Stimulated activated naive B cell treated with anti-CD40 and anti-IgM and Interleukin-4, amounts not matched to agents 10 μg/mL and 1 μg/mL and 100 μg/mL, for 72 hours (primary cell): ENCODE results near the gene RELT.

ENCODE experiments used
- ATAC-seq, 2 donors: fragments of 150-1000 bp; cut with Tn5 transposase; replicated peaks; 2 replicates each; pipeline ENCODE4 v1.10.0; 2021; ENCODE audit warnings: moderate library complexity in 1 of 2
- DNase-seq: peaks from one replicate; pipeline ENCODE4 v3.0.0; 2021
- H3K27ac Mint-ChIP-seq: one replicate; pipeline ENCODE4 v1.8.0; 2022; ENCODE audit warnings: mild to moderate bottlenecking, mixed read lengths
- H3K27me3 Mint-ChIP-seq, 2 donors: one replicate each; pipeline ENCODE4 v1.8.0; 2022; ENCODE audit warnings: mixed read lengths in 2 of 2
- H3K36me3 Mint-ChIP-seq, 2 donors: one replicate each; pipeline ENCODE4 v1.8.0; 2022; ENCODE audit warnings: mixed read lengths in 2 of 2, mild to moderate bottlenecking in 1 of 2
- H3K4me1 Mint-ChIP-seq, 2 donors: one replicate each; pipeline ENCODE4 v1.8.0; 2022; ENCODE audit warnings: mixed read lengths in 2 of 2, mild to moderate bottlenecking in 1 of 2
- H3K4me3 Mint-ChIP-seq, 2 donors: one replicate each; pipeline ENCODE4 v1.8.0; 2022; ENCODE audit warnings: mild to moderate bottlenecking in 2 of 2, mixed read lengths in 2 of 2, moderate library complexity in 1 of 2
- H3K9me3 Mint-ChIP-seq, 2 donors: one replicate each; pipeline ENCODE4 v1.8.0; 2022; ENCODE audit warnings: mixed read lengths in 2 of 2, mild to moderate bottlenecking in 1 of 2

RELT gene

DNA sequence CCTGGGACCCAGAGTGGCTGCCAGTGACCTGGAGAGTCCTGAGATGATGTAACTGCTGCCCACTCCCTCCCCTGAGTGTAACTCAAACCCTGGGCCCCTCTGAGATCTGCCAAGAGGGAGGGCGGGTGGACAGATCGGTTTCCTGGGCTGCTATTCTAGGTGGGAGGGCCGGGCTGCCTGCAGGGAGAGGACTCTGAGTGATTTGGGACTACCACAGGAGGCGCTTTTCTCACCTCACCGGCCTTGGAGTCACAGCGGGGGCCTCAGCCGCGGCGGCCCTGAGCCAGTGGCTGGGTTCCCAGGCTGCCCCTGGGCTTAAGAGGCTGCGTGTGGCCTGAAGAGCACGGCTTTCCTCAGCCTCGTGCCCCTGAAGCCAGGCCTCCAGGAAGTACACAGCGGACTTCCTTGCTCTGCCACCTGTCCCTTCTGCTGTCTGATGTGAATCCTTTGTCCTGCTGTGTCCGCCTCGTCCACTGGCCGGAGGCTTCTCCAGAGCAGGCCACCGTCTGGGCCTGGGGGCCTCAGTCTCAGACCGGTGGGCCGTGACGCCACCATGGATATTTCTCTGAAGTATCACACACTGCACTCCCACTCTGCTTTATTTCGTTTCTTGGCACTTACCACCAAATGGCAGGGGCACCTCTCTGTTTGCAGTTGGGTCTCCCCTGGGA, 11.5 kb downstream of the RELT start:
- H3K36me3 Mint-ChIP-seq, result peaks cover 44 to 68% of the 10 kb centered on the region in 2 donors
- no peaks in the 10 kb centered on the region for H3K9me3 Mint-ChIP-seq
- H3K27ac Mint-ChIP-seq, result peak overlapping the region; percentile 98
- peak overlapping the region; percentile 78 to 83 for H3K4me3 Mint-ChIP-seq
- DNase-seq (no peak), ATAC-seq (no peak)
- H3K27me3 Mint-ChIP-seq, result no peaks in the 10 kb centered on the region
- H3K4me1 Mint-ChIP-seq, result peaks cover 76 to 96% of the 10 kb centered on the region in 2 donors

- ATAC-seq, result no peak
- Mint-ChIP-seq H3K9me3 (no peaks in the 10 kb centered on the region), H3K27ac (peak overlapping the region; percentile 98), H3K36me3 (peaks cover 42 to 75% of the 10 kb centered on the region in 2 donors), H3K27me3 (no peaks in the 10 kb centered on the region), H3K4me1 (peaks cover 71 to 95% of the 10 kb centered on the region in 2 donors), H3K4me3 (peak overlapping the region; percentile 78 to 83)
- DNase-seq, result no peak
Observed at GRCh38 chr11:73388265-73389133, 12.3 kb downstream of the RELT start.

GRCh38 chr11:73389134-73389525, 12.9 kb downstream of the RELT start:
- Mint-ChIP-seq H3K27ac (peak overlapping the region; percentile 98), H3K4me1 (peaks cover 65 to 92% of the 10 kb centered on the region in 2 donors), H3K9me3 (no peaks in the 10 kb centered on the region), H3K4me3 (peak overlapping the region; percentile 58 to 71), H3K27me3 (no peaks in the 10 kb centered on the region), H3K36me3 (peaks cover 42 to 76% of the 10 kb centered on the region in 2 donors)
- DNase-seq (no peak), ATAC-seq (no peak)

DNA sequence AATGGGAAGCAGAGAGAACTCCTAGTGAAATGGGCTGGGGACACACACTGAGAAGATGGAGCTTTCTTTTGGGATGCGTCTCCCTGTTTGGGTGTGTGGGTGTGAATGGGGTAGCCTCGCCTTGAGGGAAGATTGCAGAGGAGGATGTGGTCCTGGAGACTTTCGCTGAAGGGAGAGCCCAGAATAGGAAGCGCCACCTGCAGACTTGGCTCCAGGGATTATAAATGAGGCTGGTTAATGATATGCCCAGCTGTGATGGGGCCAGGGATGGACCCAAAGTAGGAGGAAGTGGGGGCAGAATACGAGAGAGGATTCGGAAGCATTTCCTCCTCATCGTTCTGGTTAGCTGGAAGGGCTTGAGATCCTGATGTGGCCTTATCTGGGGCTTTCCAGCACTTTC, 13.7 kb downstream of the RELT start:
- Mint-ChIP-seq H3K4me3 (no peak overlapping the region), H3K36me3 (peaks cover 46 to 70% of the 10 kb centered on the region in 2 donors), H3K4me1 (peaks cover 59 to 84% of the 10 kb centered on the region in 2 donors), H3K27me3 (no peaks in the 10 kb centered on the region), H3K27ac (peak overlapping the region; percentile 98), H3K9me3 (no peaks in the 10 kb centered on the region)
- no peak for ATAC-seq
- no peak for DNase-seq

GRCh38 chr11:73390601-73391565, 14.7 kb downstream of the RELT start:
- ATAC-seq, result no peak
- Mint-ChIP-seq H3K4me1 (peaks cover 51 to 75% of the 10 kb centered on the region in 2 donors), H3K27me3 (no peaks in the 10 kb centered on the region), H3K4me3 (no peak overlapping the region), H3K36me3 (peaks cover 52 to 69% of the 10 kb centered on the region in 2 donors), H3K9me3 (no peaks in the 10 kb centered on the region), H3K27ac (peak overlapping the region; percentile 98)
- no peak for DNase-seq

GRCh38 chr11:73391665-73392064, 15.5 kb downstream of the RELT start:
- DNase-seq (no peak), ATAC-seq (no peak)
- Mint-ChIP-seq H3K4me1 (peaks cover 45 to 71% of the 10 kb centered on the region in 2 donors), H3K36me3 (peaks cover 51 to 71% of the 10 kb centered on the region in 2 donors), H3K27ac (peak overlapping the region; percentile 67), H3K9me3 (no peaks in the 10 kb centered on the region), H3K4me3 (no peak overlapping the region), H3K27me3 (no peaks in the 10 kb centered on the region)

GRCh38 chr11:73392108-73393010, 16.2 kb downstream of the RELT start:
- Mint-ChIP-seq H3K36me3 (peaks cover 55 to 71% of the 10 kb centered on the region in 2 donors), H3K4me3 (no peak overlapping the region), H3K9me3 (no peaks in the 10 kb centered on the region), H3K27me3 (no peaks in the 10 kb centered on the region), H3K4me1 (peaks cover 42 to 71% of the 10 kb centered on the region in 2 donors), H3K27ac (peak overlapping the region; percentile 83)
- ATAC-seq (no peak), DNase-seq (no peak)

GRCh38 chr11:73393011-73393380, 16.8 kb downstream of the RELT start:
- peaks cover 41 to 71% of the 10 kb centered on the region in 2 donors for H3K4me1 Mint-ChIP-seq
- H3K36me3 Mint-ChIP-seq, result peaks cover 57 to 74% of the 10 kb centered on the region in 2 donors
- no peaks in the 10 kb centered on the region for H3K27me3 Mint-ChIP-seq

DNA sequence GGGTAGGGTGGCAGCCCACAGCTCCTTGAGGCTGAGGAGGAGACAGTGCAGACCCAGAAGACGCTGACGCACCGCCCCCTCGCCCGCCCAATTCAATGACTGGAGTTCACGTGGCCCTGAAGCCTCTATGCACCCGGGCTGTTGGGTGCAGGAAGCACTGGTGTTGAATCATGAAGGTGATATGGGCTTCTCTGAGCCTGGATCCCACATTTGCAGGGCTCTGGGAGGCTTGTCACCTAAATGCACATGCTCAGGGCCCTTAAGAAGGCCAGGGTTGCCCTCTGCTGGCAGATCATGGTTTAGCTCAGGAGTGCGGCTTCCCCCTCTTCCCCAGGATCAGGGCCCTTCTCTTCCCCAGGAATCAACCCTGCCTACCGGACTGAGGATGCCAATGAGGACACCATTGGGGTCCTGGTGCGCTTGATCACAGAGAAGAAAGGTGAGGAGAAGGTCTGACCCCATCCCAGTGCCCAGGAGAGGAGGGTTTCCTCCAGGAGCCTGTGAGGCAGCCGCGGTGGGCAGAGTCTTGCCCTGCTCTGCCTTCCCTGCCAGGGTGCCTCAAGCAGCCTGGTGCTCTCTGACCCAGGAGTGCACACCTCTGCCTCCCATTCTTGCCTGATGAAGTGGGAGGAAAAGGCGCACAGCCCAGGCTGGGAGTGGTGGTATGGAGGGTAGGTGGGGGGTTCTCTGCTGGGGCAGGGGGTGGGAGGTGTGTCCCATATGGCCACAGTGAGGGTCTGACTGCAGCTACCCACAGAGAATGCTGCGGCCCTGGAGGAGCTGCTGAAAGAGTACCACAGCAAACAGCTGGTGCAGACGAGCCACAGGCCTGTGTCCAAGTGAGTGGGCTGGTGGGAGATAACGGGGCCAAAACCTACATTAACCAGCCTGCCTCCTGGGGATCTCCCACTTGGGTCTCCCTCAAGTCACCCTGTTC, 17.5 kb downstream of the RELT start:
- Mint-ChIP-seq H3K4me3 (no peak overlapping the region), H3K4me1 (peaks cover 36 to 71% of the 10 kb centered on the region in 2 donors), H3K9me3 (no peaks in the 10 kb centered on the region), H3K27ac (peak overlapping the region; percentile 51), H3K36me3 (peaks cover 53 to 76% of the 10 kb centered on the region in 2 donors), H3K27me3 (no peaks in the 10 kb centered on the region)
- no peak for DNase-seq
- peak; percentile 77 to 80 for ATAC-seq

More at GRCh38 chr11:73393011-73393380, 16.8 kb downstream of the RELT start:
- DNase-seq, result no peak
- H3K4me3 Mint-ChIP-seq, result no peak overlapping the region
- no peak for ATAC-seq
- no peaks in the 10 kb centered on the region for H3K9me3 Mint-ChIP-seq
- H3K27ac Mint-ChIP-seq, result peak overlapping the region; percentile 51

DNA sequence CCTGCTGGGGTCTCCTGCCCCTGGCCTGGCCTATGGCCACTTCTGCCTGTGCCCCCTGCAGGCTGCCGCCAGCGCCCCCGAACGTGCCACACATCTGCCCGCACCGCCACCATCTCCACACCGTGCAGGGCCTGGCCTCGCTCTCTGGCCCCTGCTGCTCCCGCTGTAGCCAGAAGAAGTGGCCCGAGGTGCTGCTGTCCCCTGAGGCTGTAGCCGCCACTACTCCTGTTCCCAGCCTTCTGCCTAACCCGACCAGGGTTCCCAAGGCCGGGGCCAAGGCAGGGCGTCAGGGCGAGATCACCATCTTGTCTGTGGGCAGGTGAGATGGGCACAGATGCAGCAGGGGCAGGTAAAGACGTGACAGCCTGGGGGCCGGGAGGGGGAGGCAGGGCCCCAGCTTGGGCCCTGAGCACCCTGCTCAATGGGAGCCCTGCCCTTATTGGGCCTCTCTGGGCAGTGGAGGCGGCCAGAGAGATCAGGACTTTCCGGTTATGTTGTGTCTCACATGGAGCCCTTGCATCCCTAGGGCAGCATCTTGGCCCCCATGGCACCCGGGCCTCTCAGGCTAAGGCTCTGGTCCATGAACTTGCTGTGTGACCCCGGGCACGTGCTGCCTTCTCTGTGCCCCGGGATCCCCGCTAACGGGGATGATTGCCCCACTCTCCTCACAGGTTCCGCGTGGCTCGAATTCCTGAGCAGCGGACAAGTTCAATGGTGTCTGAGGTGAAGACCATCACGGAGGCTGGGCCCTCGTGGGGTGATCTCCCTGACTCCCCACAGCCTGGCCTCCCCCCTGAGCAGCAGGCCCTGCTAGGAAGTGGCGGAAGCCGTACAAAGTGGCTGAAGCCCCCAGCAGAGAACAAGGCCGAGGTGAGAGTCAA, 18.5 kb downstream of the RELT start:
- ATAC-seq, result no peak
- H3K27ac Mint-ChIP-seq, result peak overlapping the region; percentile 88
- no peak for DNase-seq
- H3K4me1 Mint-ChIP-seq, result peaks cover 35 to 71% of the 10 kb centered on the region in 2 donors
- peaks cover 53 to 78% of the 10 kb centered on the region in 2 donors for H3K36me3 Mint-ChIP-seq
- no peak overlapping the region for H3K4me3 Mint-ChIP-seq
- H3K9me3 Mint-ChIP-seq, result no peaks in the 10 kb centered on the region
- no peaks in the 10 kb centered on the region for H3K27me3 Mint-ChIP-seq

DNA sequence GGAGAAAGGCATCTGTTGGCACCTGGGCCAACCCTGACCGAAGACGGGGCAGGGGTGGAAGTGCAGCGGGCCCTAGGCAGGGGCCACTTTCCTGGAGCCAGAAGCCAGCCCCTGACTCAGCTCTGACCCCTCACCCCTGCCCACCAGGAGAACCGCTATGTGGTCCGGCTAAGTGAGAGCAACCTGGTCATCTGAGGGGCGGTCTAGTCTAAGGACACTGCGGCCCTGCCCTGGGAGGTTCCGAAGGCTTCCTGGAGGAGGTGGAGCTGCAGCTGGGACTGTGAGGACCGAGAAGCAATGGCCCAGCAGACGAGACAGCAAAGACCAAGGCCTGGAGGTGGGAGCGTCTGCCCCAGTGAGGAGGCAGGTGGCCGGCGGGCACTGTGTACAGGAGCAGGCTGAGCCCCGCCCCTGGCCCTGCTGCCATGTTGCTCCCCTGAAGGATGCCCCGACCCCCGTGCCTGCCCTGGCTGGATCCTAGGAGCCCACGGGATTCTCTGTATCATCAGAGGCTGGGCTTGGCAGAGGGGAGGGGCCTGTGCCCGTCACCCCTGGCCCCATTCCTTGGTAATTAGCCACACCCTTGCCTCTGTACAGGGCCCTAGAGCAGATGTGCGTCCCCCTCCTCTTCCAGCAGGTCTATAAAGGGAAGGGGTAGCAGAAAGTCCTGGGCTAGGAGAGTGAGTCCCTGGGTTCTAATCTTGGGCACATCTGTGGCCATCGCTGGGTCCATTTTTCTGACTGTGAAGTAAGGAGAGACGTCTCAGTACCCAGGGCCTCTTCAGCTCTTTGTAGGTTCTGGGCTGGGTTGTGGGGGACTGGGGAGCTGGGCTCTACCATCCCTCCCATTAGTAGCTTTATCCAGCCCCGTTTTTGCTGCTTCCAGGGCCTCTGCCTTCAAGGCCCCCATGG, 19.4 kb downstream of the RELT start:
- Mint-ChIP-seq H3K36me3 (peaks cover 48 to 70% of the 10 kb centered on the region in 2 donors), H3K4me1 (peaks cover 30 to 63% of the 10 kb centered on the region in 2 donors), H3K27ac (peak overlapping the region; percentile 88), H3K4me3 (no peak overlapping the region), H3K27me3 (no peaks in the 10 kb centered on the region), H3K9me3 (no peaks in the 10 kb centered on the region)
- ATAC-seq (no peak), DNase-seq (no peak)
